GM12878 (cell line): ENCODE results near the gene DHX16. TPM values are rescaled to one million over a fixed set of nuclear protein-coding genes. Genes with fewer than 3 reads are reported as not detected.

Experiments used
- ATAC-seq: fragments of 200-7000 bp; cut with Tn5 transposase; 3 replicates; pipeline ENCODE4 v1.9.1; 2020; ENCODE audit warnings: mild to moderate bottlenecking, moderate library complexity
- BruUV-seq: library from RNA; stranded (reverse); fragments of 400-500 nt; replicated peaks from 2 replicates; lab custom pipeline; 2021; lab: Mats Ljungman, UMichigan
- CTCF ChIA-PET: fragments of 300-600 bp; sonication (Branson Sonifier 250); formaldehyde crosslinking; extraction: SDS; loops from one replicate; lab custom pipeline; 2021; ENCODE audit warnings: inconsistent platforms; lab: Yijun Ruan, JAX
- POLR2A ChIA-PET: fragments of 350-600 bp; formaldehyde crosslinking; extraction: SDS; loops from one replicate; lab custom pipeline; 2021; ENCODE audit warnings: inconsistent platforms; lab: Charles Lee
- RAD21 ChIA-PET: fragments of 300-600 bp; sonication (Branson Sonifier 250); formaldehyde crosslinking; loops from one replicate; lab custom pipeline; 2023; ENCODE audit warnings: antibody characterized with exemption; ENCODE audit not compliant: unreplicated experiment; lab: Charles Lee
- SMC1A ChIA-PET: fragments of 300-600 bp; sonication (Branson Sonifier 250); formaldehyde crosslinking; loops from one replicate; lab custom pipeline; 2023; ENCODE audit not compliant: unreplicated experiment, uncharacterized antibody; lab: Charles Lee
- DNase-seq: peaks from one replicate; pipeline ENCODE4 v3.0.0-alpha.2; 2011; ENCODE audit warnings: low read depth, low spot score
- FAIRE-seq: peaks from 3 replicates; lab custom pipeline; 2011; peaks lifted over from hg19 to GRCh38; lab: Jason Lieb, UNC
- H2AFZ ChIP-seq: 2 replicates; pipeline ENCODE4 v1.6.0; 2011; ENCODE audit warnings: low read depth, low read length, control low read depth; ENCODE audit not compliant: control insufficient read depth
- H3K27ac ChIP-seq: 2 replicates; pipeline ENCODE4 v1.5.1; 2011; ENCODE audit warnings: control low read depth; ENCODE audit not compliant: control insufficient read depth, insufficient read depth
- H3K27me3 ChIP-seq, 2 experiments: replicated peaks in 1 of 2; 2 replicates each; pipeline versions ENCODE4 v1.6.0 to v1.6.1; 2011; ENCODE audit warnings: low read length in 1 of 2; ENCODE audit not compliant: control insufficient read depth in 2 of 2, insufficient read depth in 2 of 2
- H3K36me3 ChIP-seq, 2 experiments: 2 replicates each; pipeline ENCODE4 v1.5.1; 2011; ENCODE audit warnings: low read length in 1 of 2; ENCODE audit not compliant: control insufficient read depth in 2 of 2, insufficient read depth in 2 of 2
- H3K4me1 ChIP-seq: 2 replicates; pipeline ENCODE4 v1.6.1; 2011; ENCODE audit warnings: mild to moderate bottlenecking, low read length, moderate library complexity, mixed read lengths; ENCODE audit not compliant: control insufficient read depth, insufficient read depth
- H3K4me2 ChIP-seq: 2 replicates; pipeline ENCODE4 v1.6.0; 2011; ENCODE audit warnings: control low read depth; ENCODE audit not compliant: control insufficient read depth, insufficient read depth
- H3K4me3 ChIP-seq: fragments of 200-600 bp; sonication (generic); 2 replicates; pipeline ENCODE4 v1.5.1; 2016
- H3K79me2 ChIP-seq: 2 replicates; pipeline ENCODE4 v1.6.0; 2011; ENCODE audit warnings: low read length; ENCODE audit not compliant: control insufficient read depth, insufficient read depth
- H3K9ac ChIP-seq: 2 replicates; pipeline ENCODE4 v1.8.0; 2011; ENCODE audit warnings: low read length, control low read depth, mixed read lengths; ENCODE audit not compliant: control insufficient read depth, insufficient read depth
- H3K9me3 ChIP-seq: replicated peaks from 3 replicates; pipeline ENCODE4 v1.5.1; 2011; ENCODE audit warnings: mild to moderate bottlenecking, low read length; ENCODE audit not compliant: control insufficient read depth, insufficient read depth
- H4K20me1 ChIP-seq: 2 replicates; pipeline ENCODE4 v1.6.0; 2011; ENCODE audit not compliant: control insufficient read depth, insufficient read depth
- BRCA1 ChIP-seq: IDR thresholded peaks from 2 replicates; pipeline ENCODE4 v1.6.1; 2011; ENCODE audit warnings: low read depth, low read length, improper control_type of control experiment
- CBFB ChIP-seq: IDR thresholded peaks from 2 replicates; pipeline ENCODE4 v1.6.1; 2016; ENCODE audit warnings: antibody characterized with exemption, low read depth
- CEBPB ChIP-seq, 2 experiments: fragments of 150-350 bp in 1 of 2; IDR thresholded peaks; 2 replicates each; pipeline ENCODE4 v1.6.1; 2012 to 2014; ENCODE audit warnings: low read depth in 2 of 2, low read length in 2 of 2, borderline replicate concordance in 1 of 2, inconsistent platforms in 1 of 2
- CTCF ChIP-seq, 3 experiments: IDR thresholded peaks in 2 of 3; conservative IDR thresholded peaks in 1 of 3; 2 replicates each; pipeline ENCODE4 v1.5.1; 2011; ENCODE audit warnings: low read depth in 3 of 3, low read length in 3 of 3, mild to moderate bottlenecking in 3 of 3, control low read depth in 2 of 3, moderate library complexity in 2 of 3, inconsistent platforms in 1 of 3, mixed read lengths in 1 of 3; ENCODE audit not compliant: control insufficient read depth in 2 of 3, insufficient read depth in 1 of 3; ENCODE audit errors: extremely low read depth in 1 of 3
- HDGF ChIP-seq: fragments of 450-650 bp; IDR thresholded peaks from 2 replicates; pipeline ENCODE4 v1.6.1; 2016; ENCODE audit warnings: antibody characterized with exemption
- KAT2A ChIP-seq: conservative IDR thresholded peaks from 2 replicates; pipeline ENCODE4 v1.6.1; 2011; ENCODE audit warnings: low read depth, low read length; ENCODE audit not compliant: control insufficient read depth
- MEF2B ChIP-seq: fragments of 450-650 bp; IDR thresholded peaks from 2 replicates; pipeline ENCODE4 v1.6.1; 2018; ENCODE audit warnings: mild to moderate bottlenecking, moderate library complexity; ENCODE audit not compliant: partially characterized antibody, poor library complexity, severe bottlenecking
- MYB ChIP-seq: fragments of 150-350 bp; IDR thresholded peaks from 2 replicates; pipeline ENCODE4 v1.6.1; 2014; ENCODE audit warnings: mild to moderate bottlenecking, low read depth, low read length, borderline replicate concordance
- MYC ChIP-seq: IDR thresholded peaks from 2 replicates; pipeline ENCODE4 v1.6.1; 2011; ENCODE audit warnings: mild to moderate bottlenecking, low read length, moderate library complexity, inconsistent platforms; ENCODE audit not compliant: insufficient read depth, insufficient replicate concordance, insufficient read length, severe bottlenecking
- NFYA ChIP-seq: IDR thresholded peaks from 2 replicates; pipeline ENCODE4 v1.6.1; 2011; ENCODE audit warnings: low read depth, mild to moderate bottlenecking, low read length, improper control_type of control experiment, borderline replicate concordance
- NRF1 ChIP-seq: conservative IDR thresholded peaks from 2 replicates; pipeline ENCODE4 v1.6.1; 2011; ENCODE audit warnings: mild to moderate bottlenecking, low read depth, low read length, improper control_type of control experiment
- PAX5 ChIP-seq: IDR thresholded peaks from 2 replicates; pipeline ENCODE4 v1.6.1; 2011; ENCODE audit warnings: low read depth, low read length, borderline replicate concordance
- PAX8 ChIP-seq: fragments of 450-650 bp; IDR thresholded peaks from 2 replicates; pipeline ENCODE4 v1.6.1; 2017; ENCODE audit warnings: mild to moderate bottlenecking, moderate library complexity
- POLR2AphosphoS2 ChIP-seq: IDR thresholded peaks from 2 replicates; pipeline ENCODE4 v1.6.1; 2011; ENCODE audit warnings: low read depth, mild to moderate bottlenecking, low read length, improper control_type of control experiment, moderate library complexity
- POU2F2 ChIP-seq: IDR thresholded peaks from 3 replicates; pipeline ENCODE4 v1.6.1; 2011; ENCODE audit warnings: low read depth, mild to moderate bottlenecking, low read length, borderline replicate concordance
- SMAD5 ChIP-seq: IDR thresholded peaks from 2 replicates; pipeline ENCODE4 v1.6.1; 2016; ENCODE audit warnings: antibody characterized with exemption, low read depth
- SP1 ChIP-seq: IDR thresholded peaks from one replicate; pipeline ENCODE4 v1.6.1; 2011; ENCODE audit warnings: low read depth, low read length
- ZNF217 ChIP-seq: fragments of 450-650 bp; IDR thresholded peaks from 2 replicates; pipeline ENCODE4 v1.6.1; 2017; ENCODE audit warnings: antibody characterized with exemption, mild to moderate bottlenecking
- ZNF622 ChIP-seq: fragments of 450-650 bp; IDR thresholded peaks from 2 replicates; pipeline ENCODE4 v1.6.1; 2017; ENCODE audit warnings: mild to moderate bottlenecking, inconsistent platforms
- WGBS: methylation state at CpG from one replicate; pipeline ENCODE4 v1.1.6; 2016; ENCODE audit warnings: low lambda C conversion rate; ENCODE audit not compliant: insufficient replicate concordance, insufficient coverage; ENCODE audit errors: missing lambda C conversion rate; 5-methylcytosine and 5-hydroxymethylcytosine counted together
- in situ Hi-C: fragments of 300-500 bp; cut with MboI; formaldehyde crosslinking; loops from 9 replicates; pipeline ENCODE4 v1.14.3; 2018; ENCODE audit warnings: mixed read lengths
- intact Hi-C: fragments of 100-400 bp; cut with micrococcal nuclease; formaldehyde crosslinking; loops from one replicate; pipeline ENCODE4 v1.14.2; 2022; ENCODE audit not compliant: unreplicated experiment
- polyA plus RNA-seq, 11 experiments: library from polyadenylated mRNA; depleted of rRNA in 4 of 11; unstranded in 6 of 11; stranded (reverse) in 5 of 11; fragments of >200 nt; fragmentation: Nextera tagmentation in 4 of 11; fragmentation: Illumina TruSeq in 1 of 11; extraction: Ambion mirVana in 4 of 11; extraction: Trizol in 1 of 11; gene quantifications; 1 replicate in 1 of 11; 2 replicates in 10 of 11; pipeline versions ENCODE4 v1.2.1 to v1.2.3, GENCODE V29; 2011 to 2016; ENCODE audit warnings: inconsistent platforms in 2 of 11, missing spikeins in 2 of 11, low read depth in 1 of 11
- total RNA-seq, 4 experiments: library from RNA; depleted of rRNA in 3 of 4; stranded (reverse); fragments of >200 nt in 3 of 4; fragmentation: Illumina TruSeq in 1 of 4; extraction: Trizol in 1 of 4; gene quantifications; 2 replicates each; pipeline versions ENCODE4 v1.2.1 to v1.2.3, GENCODE V29; 2013 to 2021

DHX16 gene
- total and polyA plus RNA-seq, 10 of the 15 experiments (the other 5 are each of a cell fraction or from before 2014, with no cell fraction given): 10.1 to 41.4 (median 38.3) TPM

- Histone ChIP-seq H3K4me3 (peak overlapping the region; percentile 100), H3K9ac (peak overlapping the region; percentile 75), H3K79me2 (peaks cover 98% of the 10 kb centered on the region), H2AFZ (no peak overlapping the region), H3K9me3 (no peaks in the 10 kb centered on the region), H4K20me1 (peaks cover 5% of the 10 kb centered on the region; the same call in 1 of the 2 replicates), H3K27me3 (no peaks in the 10 kb centered on the region), H3K4me1 (peaks cover 16% of the 10 kb centered on the region), H3K27ac (peak overlapping the region; percentile 94), H3K4me2 (peak overlapping the region; percentile 89), H3K36me3 (peaks cover 0 to 9% of the 10 kb centered on the region in 2 experiments; a peak in 3 of 4 replicates)
- in situ Hi-C loops (loop anchor here (5.0 kb wide), 2 partner anchors 33 to 138 kb away; partner anchors contain the start of gene MDC1), intact Hi-C loops (loop anchor here (5.0 kb wide), 2 partner anchors 143 to 193 kb away; no protein-coding TSS in a partner anchor)
- 0% methylated on average over 1 of the region's 2 CpGs for WGBS
- FAIRE-seq: no peak
- ChIA-PET RAD21 (interaction anchor here (0.8 to 14.2 kb wide), 5 partner anchors 37 to 154 kb away, joined by 3 to 232 read pairs (median 3); partner anchors contain the start of genes MDC1 and TUBB), SMC1A (interaction anchor here (11.3 kb wide), 1 partner anchor 40 kb away, joined by 265 read pairs; the partner anchor contains the start of genes MDC1 and TUBB), CTCF (interaction anchor here (0.9 to 9.5 kb wide), 3 partner anchors 10 to 137 kb away, joined by 4 to 487 read pairs (median 5); partner anchors contain the start of genes MDC1 and TUBB), POLR2A (interaction anchor here (0.6 to 9.5 kb wide), 6 partner anchors 36 to 71 kb away, joined by 3 to 200 read pairs (median 4); partner anchors contain the start of genes MDC1 and TUBB)
- TF ChIP-seq CBFB: no peak
- TF ChIP-seq POLR2AphosphoS2: no peak
- TF ChIP-seq MYB: no peak
- TF ChIP-seq POU2F2: no peak
- no peak for TF ChIP-seq NFYA
- TF ChIP-seq MYC: no peak
- TF ChIP-seq HDGF: no peak
- no peak for TF ChIP-seq PAX8
- TF ChIP-seq KAT2A: no peak
- TF ChIP-seq PAX5: no peak
- TF ChIP-seq CEBPB (IDR thresholded peaks at IDR 0.05; ENCODE audit: borderline replicate concordance in 1 of 2, low read depth in 2 of 2, low read length in 2 of 2): no peak
- no peak for TF ChIP-seq SP1
- no peak for TF ChIP-seq SMAD5
- no peak for TF ChIP-seq MEF2B
- TF ChIP-seq BRCA1: no peak
- no peak for TF ChIP-seq ZNF217
- no peak for TF ChIP-seq ZNF622
- TF ChIP-seq CTCF (IDR thresholded peaks at IDR 0.05 in 2 of 3, conservative IDR thresholded peaks at IDR 0.05 in 1 of 3; ENCODE audit: control insufficient read depth in 2 of 3, extremely low read depth in 1 of 3, insufficient read depth in 1 of 3, low read depth in 3 of 3, low read length in 3 of 3): no peak
- TF ChIP-seq NRF1: no peak
- BruUV-seq: no TSS peak
- DNase-seq: no peak
- no peak for ATAC-seq
Observed at GRCh38 chr6:30683980-30684338, 11.2 kb upstream of the DHX16 start.
